DND-41 (cell line): ENCODE results near the gene ARRB1.

Source experiments
- CTCF ChIP-seq: IDR thresholded peaks from 2 replicates; pipeline ENCODE4 v1.5.1; 2012; ENCODE audit warnings: borderline replicate concordance, low read length, moderate library complexity, mild to moderate bottlenecking; ENCODE audit not compliant: poor library complexity, severe bottlenecking; ENCODE audit errors: extremely low read depth
- EZH2 ChIP-seq: IDR thresholded peaks from 3 replicates; pipeline ENCODE4 v1.6.1; 2012; ENCODE audit warnings: borderline replicate concordance, low read depth, mild to moderate bottlenecking, moderate library complexity, low read length, inconsistent platforms; ENCODE audit not compliant: severe bottlenecking

GRCh38 chr11:75400146-75400865 is 48.8 kb upstream of the ARRB1 start:
- TF ChIP-seq CTCF (no peak), EZH2 (no peak)
